Measurements from ENCODE around the gene PPP4R3B.

PPP4R3B gene

GRCh38 chr2:55511508-55512124 is 105.8 kb downstream of the PPP4R3B start:
- no peak for DNase-seq (ENCODE audit: low read depth in 2 of 2)

GRCh38 chr2:55502590-55503141 is 114.8 kb downstream of the PPP4R3B start:
- DNase-seq (ENCODE audit: low read depth in 2 of 2) = no peak

GRCh38 chr2:55500025-55500424 is 117.4 kb downstream of the PPP4R3B start:
- DNase-seq (ENCODE audit: low read depth in 2 of 2) = no peak

- DNase-seq (ENCODE audit: low read depth in 2 of 2) = no peak
These were observed 118.8 kb downstream of the PPP4R3B start for GRCh38 chr2:55498582-55498981.

All from stimulated activated CD8-positive, alpha-beta memory T cell treated with anti-CD3 and anti-CD28 coated beads, Interleukin-7, amount 100 ng/mL, for 1 hour (primary cell).